C4-2B (cell line): ENCODE data around the gene SF3B1.
"Not testable (repeated sequence)": the region's sequence is repeated elsewhere in the genome, so short reads cannot be mapped to it uniquely, and the experiment has no call there.

Experiments
- H3K27ac ChIP-seq: fragments of 450-650 bp; 2 replicates; pipeline ENCODE4 v1.5.1; 2017
- ZFX ChIP-seq: fragments of 450-650 bp; IDR thresholded peaks from 2 replicates; pipeline ENCODE4 v1.6.1; 2017
- TF ChIP-seq, protein P1 (sequence below): fragments of 450-650 bp; conservative IDR thresholded peaks from 2 replicates; pipeline ENCODE4 v1.5.1; 2017; ENCODE audit warnings: mild to moderate bottlenecking

Gene SF3B1

DNA sequence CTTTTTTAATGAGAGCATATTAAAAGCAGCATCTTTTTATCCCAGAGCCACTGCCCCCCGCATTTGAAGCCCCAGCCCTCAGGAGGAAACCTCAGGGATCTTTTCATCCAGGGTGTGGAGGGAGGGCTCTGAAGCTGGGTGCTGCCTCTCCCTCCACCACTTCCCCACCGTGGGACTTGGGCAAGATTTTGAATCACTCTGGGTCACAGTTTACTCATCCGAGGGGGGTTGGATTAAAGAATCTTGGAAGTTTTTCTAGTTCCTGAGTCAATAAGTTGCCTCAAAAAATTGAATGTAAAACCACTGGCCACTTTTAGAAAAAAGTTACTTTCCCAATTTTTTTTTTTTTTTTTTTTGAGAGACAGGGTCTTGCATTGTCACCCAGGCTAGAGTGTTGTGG, 62.2 kb downstream of the SF3B1 start:
- no peak for TF ChIP-seq ZFX
- TF ChIP-seq, protein P1, sequence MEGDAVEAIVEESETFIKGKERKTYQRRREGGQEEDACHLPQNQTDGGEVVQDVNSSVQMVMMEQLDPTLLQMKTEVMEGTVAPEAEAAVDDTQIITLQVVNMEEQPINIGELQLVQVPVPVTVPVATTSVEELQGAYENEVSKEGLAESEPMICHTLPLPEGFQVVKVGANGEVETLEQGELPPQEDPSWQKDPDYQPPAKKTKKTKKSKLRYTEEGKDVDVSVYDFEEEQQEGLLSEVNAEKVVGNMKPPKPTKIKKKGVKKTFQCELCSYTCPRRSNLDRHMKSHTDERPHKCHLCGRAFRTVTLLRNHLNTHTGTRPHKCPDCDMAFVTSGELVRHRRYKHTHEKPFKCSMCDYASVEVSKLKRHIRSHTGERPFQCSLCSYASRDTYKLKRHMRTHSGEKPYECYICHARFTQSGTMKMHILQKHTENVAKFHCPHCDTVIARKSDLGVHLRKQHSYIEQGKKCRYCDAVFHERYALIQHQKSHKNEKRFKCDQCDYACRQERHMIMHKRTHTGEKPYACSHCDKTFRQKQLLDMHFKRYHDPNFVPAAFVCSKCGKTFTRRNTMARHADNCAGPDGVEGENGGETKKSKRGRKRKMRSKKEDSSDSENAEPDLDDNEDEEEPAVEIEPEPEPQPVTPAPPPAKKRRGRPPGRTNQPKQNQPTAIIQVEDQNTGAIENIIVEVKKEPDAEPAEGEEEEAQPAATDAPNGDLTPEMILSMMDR: no peak
- no peak overlapping the region for H3K27ac ChIP-seq

- H3K27ac ChIP-seq: not testable (repeated sequence)
Observed at GRCh38 chr2:197370664-197371063, 64.2 kb downstream of the SF3B1 start.

DNA sequence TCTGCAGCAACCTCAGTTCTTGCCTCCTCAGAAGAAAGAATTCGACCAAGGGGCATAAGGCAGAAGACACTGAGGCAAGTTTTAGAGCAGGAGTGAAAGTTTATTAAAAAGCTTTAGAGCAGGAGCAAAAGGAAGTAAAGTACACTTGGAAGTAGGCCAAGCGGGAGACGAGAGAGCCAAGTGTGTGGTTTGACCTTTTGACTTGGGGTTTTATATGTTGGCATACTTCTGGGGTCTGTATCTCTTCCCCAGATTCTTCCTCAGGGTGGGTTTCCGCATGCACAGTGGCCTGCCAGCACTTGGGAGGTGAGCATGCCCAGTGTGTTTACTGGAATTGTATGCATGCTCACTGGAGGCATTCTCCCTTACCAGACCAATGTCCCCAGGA, 64.9 kb downstream of the SF3B1 start:
- H3K27ac ChIP-seq: no peak overlapping the region
- TF ChIP-seq, protein P1: no peak
- TF ChIP-seq ZFX: no peak

DNA sequence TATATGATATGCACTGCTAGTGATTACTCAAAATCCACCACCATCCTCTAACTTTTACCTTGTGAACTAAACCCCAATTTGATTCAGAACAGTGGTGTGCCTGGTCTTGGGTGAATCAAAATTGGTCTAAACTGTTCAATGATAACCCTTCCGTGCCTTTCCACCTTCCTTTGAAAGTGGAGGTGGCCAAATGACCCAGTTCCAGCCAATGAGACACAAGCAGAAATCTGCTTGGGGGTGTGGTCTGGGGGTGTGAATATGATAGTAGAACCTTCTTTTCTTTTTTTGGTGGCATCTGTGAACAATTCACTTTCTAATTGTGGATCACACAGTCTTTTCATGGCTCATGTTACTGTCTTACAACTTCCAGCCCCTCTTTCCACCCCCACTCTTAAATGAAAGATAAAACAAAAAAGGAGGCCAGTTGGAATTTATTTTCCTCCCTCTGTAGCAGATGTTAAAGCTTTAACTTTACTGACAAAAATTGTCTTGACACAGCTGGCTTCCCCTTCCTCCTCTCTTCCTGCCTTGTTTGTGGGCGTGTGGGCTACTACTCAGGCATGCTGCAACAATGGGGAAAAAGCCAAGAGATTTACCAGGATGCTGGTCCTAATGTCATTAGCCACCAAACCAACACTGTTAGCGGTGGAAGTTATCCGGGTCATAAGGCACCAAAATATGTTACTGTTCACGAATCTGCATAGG, 65.4 kb downstream of the SF3B1 start:
- no peak overlapping the region for H3K27ac ChIP-seq
- TF ChIP-seq ZFX: no peak
- TF ChIP-seq, protein P1: no peak

GRCh38 chr2:197368412-197368811, 66.4 kb downstream of the SF3B1 start:
- no peak overlapping the region for H3K27ac ChIP-seq
- TF ChIP-seq, protein P1: no peak
- TF ChIP-seq ZFX: no peak

DNA sequence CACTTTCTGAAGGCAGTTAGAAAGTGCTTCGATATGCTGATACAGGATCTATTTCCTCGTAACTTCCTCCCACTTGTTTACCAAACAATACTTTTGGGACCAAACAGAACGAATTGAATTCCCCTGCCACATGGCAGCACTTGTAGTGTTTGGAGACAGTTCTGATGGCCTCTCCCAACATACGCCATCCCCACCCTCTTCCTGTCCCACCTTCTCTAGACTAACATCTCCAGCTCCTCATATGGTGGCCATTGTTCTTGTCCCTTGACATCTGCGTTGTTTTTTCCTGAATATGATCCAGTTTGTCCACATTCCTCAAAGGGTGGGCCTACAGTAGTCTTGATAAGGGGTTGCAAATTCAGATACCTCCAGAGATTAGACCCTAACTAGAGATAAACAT, 70.8 kb downstream of the SF3B1 start:
- H3K27ac ChIP-seq: no peak overlapping the region
- TF ChIP-seq, protein P1: no peak
- TF ChIP-seq ZFX: no peak

GRCh38 chr2:197360744-197361156, 74.1 kb downstream of the SF3B1 start:
- no peak overlapping the region for H3K27ac ChIP-seq

More at GRCh38 chr2:197360744-197361156, 74.1 kb downstream of the SF3B1 start:
- TF ChIP-seq ZFX: no peak
- TF ChIP-seq, protein P1: no peak
